ENCODE results near the gene SCAF1. TPM values are rescaled to one million over a fixed set of nuclear protein-coding genes. Genes with fewer than 3 reads are reported as not detected.

The SCAF1 gene
- total RNA-seq (2022; extraction: Qiagen RNA extraction), result 39.5 to 69.3 TPM (median 65.3 TPM) in 5 replicates

GRCh38 chr19:49641688-49642491, at the start of gene SCAF1:
Gene SCAF1, plus strand, starts transcription at chr19:49642209. Its CDS starts 2,818 bp downstream, at chr19:49645027.

GRCh38 chr19:49640113-49640898, 1.7 kb upstream of the SCAF1 start, which contains the start of gene RRAS:
Gene RRAS, minus strand, starts transcription at chr19:49640143. Its CDS starts 45 bp downstream, at chr19:49640098.

GRCh38 chr19:49665351-49666119, 23.5 kb downstream of the SCAF1 start, which contains the start of the genes BCL2L12 and IRF3:
Gene BCL2L12, plus strand, starts transcription at chr19:49665933. Its CDS starts 760 bp downstream, at chr19:49666693.
Gene IRF3, minus strand, starts transcription at chr19:49665857. Its CDS starts 1,019 bp downstream, at chr19:49664838.

GRCh38 chr19:49677231-49677900, 35.4 kb downstream of the SCAF1 start, which contains the start of gene PRMT1:
Gene PRMT1, plus strand, starts transcription at chr19:49677271. Its CDS starts 10 bp downstream, at chr19:49677281.

GRCh38 chr19:49689133-49690078, 47.4 kb downstream of the SCAF1 start, which contains the start of gene ADM5:
Gene ADM5, plus strand, starts transcription at chr19:49689594. Its CDS starts 244 bp downstream, at chr19:49689838.

GRCh38 chr19:49690656-49691242, 48.7 kb downstream of the SCAF1 start, which contains the start of gene CPT1C:
Gene CPT1C, plus strand, starts transcription at chr19:49691116. Its CDS starts 1,137 bp downstream, at chr19:49692253.

Other genes starting within 250 kb of the SCAF1 start
- not detected in 5 replicates for gene PTH2, start 218.8 kb upstream of the SCAF1 start, total RNA-seq (2022; extraction: Qiagen RNA extraction)
- 0.08 to 0.22 TPM (median 0.19 TPM) in 4 of 5 replicates, not detected in the other for gene GFY, start 216.8 kb upstream of the SCAF1 start, total RNA-seq (2022; extraction: Qiagen RNA extraction)
- gene SLC17A7, start 200.7 kb upstream of the SCAF1 start, total RNA-seq (2022; extraction: Qiagen RNA extraction), result 0.44 to 0.71 TPM (median 0.55 TPM) in 5 replicates
- 85.8 to 96.7 TPM (median 90.5 TPM) in 5 replicates for gene PIH1D1, start 190.4 kb upstream of the SCAF1 start, total RNA-seq (2022; extraction: Qiagen RNA extraction)
- gene ALDH16A1, start 189.0 kb upstream of the SCAF1 start, total RNA-seq (2022; extraction: Qiagen RNA extraction), result 14.4 to 28.1 TPM (median 24.4 TPM) in 5 replicates
- 1.1 to 1.4 TPM (median 1.3 TPM) in 5 replicates for gene FLT3LG, start 168.0 kb upstream of the SCAF1 start, total RNA-seq (2022; extraction: Qiagen RNA extraction)
- gene RPL13A, start 154.6 kb upstream of the SCAF1 start, total RNA-seq (2022; extraction: Qiagen RNA extraction), result 3,905 to 4,301 TPM (median 4,085 TPM) in 5 replicates
- gene RPS11, start 145.8 kb upstream of the SCAF1 start, total RNA-seq (2022; extraction: Qiagen RNA extraction), result 3,769 to 4,865 TPM (median 3,847 TPM) in 5 replicates
- gene FCGRT, start 129.5 kb upstream of the SCAF1 start, total RNA-seq (2022; extraction: Qiagen RNA extraction), result 26.4 to 32.0 TPM (median 29.2 TPM) in 5 replicates
- gene RCN3, start 114.2 kb upstream of the SCAF1 start, total RNA-seq (2022; extraction: Qiagen RNA extraction), result 1.3 to 2.9 TPM (median 2.3 TPM) in 5 replicates
- gene NOSIP, start 61.7 kb upstream of the SCAF1 start, total RNA-seq (2022; extraction: Qiagen RNA extraction), result 88.3 to 108 TPM (median 105 TPM) in 5 replicates
- 0.44 to 1.1 TPM (median 0.75 TPM) in 5 replicates for gene PRRG2, start 60.9 kb upstream of the SCAF1 start, total RNA-seq (2022; extraction: Qiagen RNA extraction)
- 25.0 to 35.5 TPM (median 34.0 TPM) in 5 replicates for gene PRR12, start 51.0 kb upstream of the SCAF1 start, total RNA-seq (2022; extraction: Qiagen RNA extraction)
- 99.6 to 157 TPM (median 144 TPM) in 5 replicates for gene RRAS, start 2.1 kb upstream of the SCAF1 start, total RNA-seq (2022; extraction: Qiagen RNA extraction)
- 74.8 to 117 TPM (median 95.5 TPM) in 5 replicates for gene IRF3, start 23.6 kb downstream of the SCAF1 start, total RNA-seq (2022; extraction: Qiagen RNA extraction)
- 53.4 to 73.8 TPM (median 70.9 TPM) in 5 replicates for gene BCL2L12, start 23.7 kb downstream of the SCAF1 start, total RNA-seq (2022; extraction: Qiagen RNA extraction)
- 403 to 432 TPM (median 421 TPM) in 5 replicates for gene PRMT1, start 35.1 kb downstream of the SCAF1 start, total RNA-seq (2022; extraction: Qiagen RNA extraction)
- 3.6 to 7.2 TPM (median 5.1 TPM) in 5 replicates for gene ADM5, start 47.4 kb downstream of the SCAF1 start, total RNA-seq (2022; extraction: Qiagen RNA extraction)
- 11.0 to 15.0 TPM (median 14.0 TPM) in 5 replicates for gene CPT1C, start 48.9 kb downstream of the SCAF1 start, total RNA-seq (2022; extraction: Qiagen RNA extraction)
- not detected in 5 replicates for gene TSKS, start 121.1 kb downstream of the SCAF1 start, total RNA-seq (2022; extraction: Qiagen RNA extraction)
- 40.1 to 57.8 TPM (median 55.4 TPM) in 5 replicates for gene AP2A1, start 124.8 kb downstream of the SCAF1 start, total RNA-seq (2022; extraction: Qiagen RNA extraction)
- 13.3 to 16.4 TPM (median 14.5 TPM) in 5 replicates for gene FUZ, start 171.1 kb downstream of the SCAF1 start, total RNA-seq (2022; extraction: Qiagen RNA extraction)
- 45.8 to 71.0 TPM (median 68.3 TPM) in 5 replicates for gene MED25, start 176.1 kb downstream of the SCAF1 start, total RNA-seq (2022; extraction: Qiagen RNA extraction)
- gene PTOV1, start 208.9 kb downstream of the SCAF1 start, total RNA-seq (2022; extraction: Qiagen RNA extraction), result 109 to 158 TPM (median 143 TPM) in 5 replicates
- gene PNKP, start 225.4 kb downstream of the SCAF1 start, total RNA-seq (2022; extraction: Qiagen RNA extraction), result 42.9 to 59.9 TPM (median 52.0 TPM) in 5 replicates
- gene AKT1S1, start 235.1 kb downstream of the SCAF1 start, total RNA-seq (2022; extraction: Qiagen RNA extraction), result 67.2 to 121 TPM (median 103 TPM) in 5 replicates
- gene TBC1D17, start 235.5 kb downstream of the SCAF1 start, total RNA-seq (2022; extraction: Qiagen RNA extraction), result 17.4 to 22.9 TPM (median 20.4 TPM) in 5 replicates